ENCODE data around the gene C1orf105. TPM values are rescaled to one million over a fixed set of nuclear protein-coding genes. Genes with fewer than 3 reads are reported as not detected.

C1orf105 gene
- total and polyA plus RNA-seq, 10 of the 15 experiments (the other 5 are each of a cell fraction or from before 2014, with no cell fraction given): not detected

GRCh38 chr1:172397221-172397620 is 23.3 kb upstream of the C1orf105 start (continued):
- TF ChIP-seq, protein P1, sequence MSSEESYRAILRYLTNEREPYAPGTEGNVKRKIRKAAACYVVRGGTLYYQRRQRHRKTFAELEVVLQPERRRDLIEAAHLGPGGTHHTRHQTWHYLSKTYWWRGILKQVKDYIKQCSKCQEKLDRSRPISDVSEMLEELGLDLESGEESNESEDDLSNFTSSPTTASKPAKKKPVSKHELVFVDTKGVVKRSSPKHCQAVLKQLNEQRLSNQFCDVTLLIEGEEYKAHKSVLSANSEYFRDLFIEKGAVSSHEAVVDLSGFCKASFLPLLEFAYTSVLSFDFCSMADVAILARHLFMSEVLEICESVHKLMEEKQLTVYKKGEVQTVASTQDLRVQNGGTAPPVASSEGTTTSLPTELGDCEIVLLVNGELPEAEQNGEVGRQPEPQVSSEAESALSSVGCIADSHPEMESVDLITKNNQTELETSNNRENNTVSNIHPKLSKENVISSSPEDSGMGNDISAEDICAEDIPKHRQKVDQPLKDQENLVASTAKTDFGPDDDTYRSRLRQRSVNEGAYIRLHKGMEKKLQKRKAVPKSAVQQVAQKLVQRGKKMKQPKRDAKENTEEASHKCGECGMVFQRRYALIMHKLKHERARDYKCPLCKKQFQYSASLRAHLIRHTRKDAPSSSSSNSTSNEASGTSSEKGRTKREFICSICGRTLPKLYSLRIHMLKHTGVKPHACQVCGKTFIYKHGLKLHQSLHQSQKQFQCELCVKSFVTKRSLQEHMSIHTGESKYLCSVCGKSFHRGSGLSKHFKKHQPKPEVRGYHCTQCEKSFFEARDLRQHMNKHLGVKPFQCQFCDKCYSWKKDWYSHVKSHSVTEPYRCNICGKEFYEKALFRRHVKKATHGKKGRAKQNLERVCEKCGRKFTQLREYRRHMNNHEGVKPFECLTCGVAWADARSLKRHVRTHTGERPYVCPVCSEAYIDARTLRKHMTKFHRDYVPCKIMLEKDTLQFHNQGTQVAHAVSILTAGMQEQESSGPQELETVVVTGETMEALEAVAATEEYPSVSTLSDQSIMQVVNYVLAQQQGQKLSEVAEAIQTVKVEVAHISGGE (CRISPR knock-in tag; IDR thresholded peaks at IDR 0.05): no peak
- TF ChIP-seq ZNF24 (IDR thresholded peaks at IDR 0.05) (no peak), HSF1 (IDR thresholded peaks at IDR 0.05; ENCODE audit: low read depth, low read length) (no peak), SMC3 (IDR thresholded peaks at IDR 0.05; ENCODE audit: borderline replicate concordance, low read length) (no peak), KAT2A (conservative IDR thresholded peaks at IDR 0.05; ENCODE audit: control insufficient read depth, low read depth, low read length) (no peak), BHLHE40 (IDR thresholded peaks at IDR 0.05; ENCODE audit: borderline replicate concordance in 1 of 2, low read depth in 2 of 2, low read length in 1 of 2) (no peak), CTCF (IDR thresholded peaks at IDR 0.05 in 2 of 3, conservative IDR thresholded peaks at IDR 0.05 in 1 of 3; ENCODE audit: control insufficient read depth in 2 of 3, extremely low read depth in 1 of 3, insufficient read depth in 1 of 3, low read depth in 3 of 3, low read length in 3 of 3) (no peak), TCF3 (IDR thresholded peaks at IDR 0.05; ENCODE audit: borderline replicate concordance, insufficient read depth, low read depth, low read length) (no peak), ZZZ3 (IDR thresholded peaks at IDR 0.05; ENCODE audit: control insufficient read depth, insufficient read length, low read depth) (no peak), NFYA (IDR thresholded peaks at IDR 0.05; ENCODE audit: borderline replicate concordance, low read depth, low read length) (no peak), RB1 (IDR thresholded peaks at IDR 0.05; ENCODE audit: borderline replicate concordance) (peak; percentile 80; the same call in 1 of the 2 replicates), SREBF1 (IDR thresholded peaks at IDR 0.05; ENCODE audit: low read length) (no peak), NBN (IDR thresholded peaks at IDR 0.05) (no peak), DPF2 (IDR thresholded peaks at IDR 0.05) (peak; percentile 57; the same call in 1 of the 2 replicates), ZNF217 (IDR thresholded peaks at IDR 0.05) (peak; percentile 53; the same call in 1 of the 2 replicates), ZSCAN29 (IDR thresholded peaks at IDR 0.05) (no peak), PML (IDR thresholded peaks at IDR 0.05; ENCODE audit: low read length) (no peak), GABPA (IDR thresholded peaks at IDR 0.05; ENCODE audit: low read depth) (0 out of 2 replicates have a peak, but pooled peaks have one; percentile 20), SPI1 (IDR thresholded peaks at IDR 0.05; ENCODE audit: borderline replicate concordance, insufficient read depth, low read depth, low read length) (no peak), FOXK2 (IDR thresholded peaks at IDR 0.05) (no peak), LARP7 (IDR thresholded peaks at IDR 0.05) (no peak), FOS (IDR thresholded peaks at IDR 0.05; ENCODE audit: borderline replicate concordance, extremely low read depth, insufficient read length) (no peak), IRF4 (IDR thresholded peaks at IDR 0.05; ENCODE audit: low read depth, low read length) (no peak), TAF1 (IDR thresholded peaks at IDR 0.05; ENCODE audit: borderline replicate concordance, low read depth, low read length) (no peak), NRF1 (conservative IDR thresholded peaks at IDR 0.05; ENCODE audit: low read depth, low read length) (no peak), SMARCA5 (IDR thresholded peaks at IDR 0.05) (no peak), CHD4 (IDR thresholded peaks at IDR 0.05) (no peak), IKZF2 (IDR thresholded peaks at IDR 0.05) (peak; percentile 43 to 68; a peak in 3 of 4 replicates), ZNF274 (IDR thresholded peaks at IDR 0.05; ENCODE audit: insufficient read depth, insufficient read length) (no peak)

All from GM12878 (cell line).